GM04503 (cell line): ENCODE results near the gene SLC39A2.
"Not testable (repeated sequence)": the region's sequence is repeated elsewhere in the genome, so short reads cannot be mapped to it uniquely, and the experiment has no call there.

Experiments used
- DNase-seq: peaks from one replicate; pipeline ENCODE4 v3.0.0-alpha.2; 2012; ENCODE audit warnings: low read depth

Gene SLC39A2

GRCh38 chr14:20997115-20997514 is 2.0 kb upstream of the SLC39A2 start:
- DNase-seq: no peak

GRCh38 chr14:20997564-20997963 is 1.5 kb upstream of the SLC39A2 start:
- DNase-seq: no peak

DNA sequence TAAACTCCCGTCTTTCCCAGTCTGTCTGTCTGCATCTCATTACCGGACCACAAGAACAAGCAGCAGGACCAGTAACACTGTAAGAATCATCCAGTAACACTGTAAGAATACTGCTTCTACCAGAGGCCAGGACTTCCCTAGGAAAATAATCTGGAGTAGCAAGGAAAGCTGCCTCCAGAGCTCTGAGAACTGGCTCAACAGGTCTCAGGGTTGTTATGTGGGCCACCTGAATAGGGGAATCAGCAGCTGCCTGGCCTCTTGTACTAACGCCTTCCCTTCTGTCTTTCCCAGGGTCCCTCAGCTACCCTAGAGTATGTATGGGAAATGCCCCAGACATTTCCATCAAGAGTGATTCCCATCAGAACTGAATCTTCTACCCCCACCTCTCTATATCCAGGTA is 954 bp upstream of the SLC39A2 start:
- DNase-seq: no peak

DNA sequence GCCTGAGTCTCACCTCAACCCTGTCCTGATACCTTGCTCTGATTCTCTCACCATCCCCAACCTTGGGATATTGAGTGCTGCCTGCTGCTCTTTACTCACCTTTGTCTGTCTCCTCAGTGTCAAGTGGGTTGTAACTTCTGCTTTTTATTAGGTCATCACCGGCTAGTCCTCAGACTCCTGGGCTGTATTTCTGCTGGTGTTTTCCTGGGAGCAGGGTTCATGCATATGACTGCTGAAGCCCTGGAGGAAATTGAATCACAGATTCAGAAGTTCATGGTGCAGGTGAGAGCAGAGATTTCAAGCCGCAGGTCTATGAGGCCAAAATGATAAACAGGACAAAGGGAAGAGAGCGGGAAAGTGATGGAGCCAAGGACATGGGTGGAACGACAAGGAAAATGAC is 498 bp downstream of the SLC39A2 start:
- DNase-seq: no peak

DNA sequence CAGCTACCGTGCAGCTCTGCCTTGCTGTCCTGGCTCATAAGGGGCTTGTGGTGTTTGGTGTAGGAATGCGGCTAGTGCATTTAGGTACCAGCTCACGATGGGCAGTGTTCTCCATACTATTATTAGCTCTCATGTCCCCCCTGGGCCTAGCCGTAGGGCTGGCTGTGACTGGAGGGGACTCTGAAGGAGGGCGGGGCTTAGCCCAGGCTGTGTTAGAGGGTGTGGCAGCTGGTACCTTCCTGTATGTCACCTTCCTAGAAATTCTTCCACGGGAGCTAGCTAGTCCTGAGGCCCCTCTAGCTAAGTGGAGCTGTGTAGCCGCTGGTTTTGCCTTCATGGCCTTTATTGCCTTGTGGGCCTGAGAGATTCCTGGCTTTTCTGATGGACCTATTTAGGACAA is 2.1 kb downstream of the SLC39A2 start:
- DNase-seq: no peak

GRCh38 chr14:21003788-21004346 is 4.8 kb downstream of the SLC39A2 start:
- DNase-seq: no peak

DNA sequence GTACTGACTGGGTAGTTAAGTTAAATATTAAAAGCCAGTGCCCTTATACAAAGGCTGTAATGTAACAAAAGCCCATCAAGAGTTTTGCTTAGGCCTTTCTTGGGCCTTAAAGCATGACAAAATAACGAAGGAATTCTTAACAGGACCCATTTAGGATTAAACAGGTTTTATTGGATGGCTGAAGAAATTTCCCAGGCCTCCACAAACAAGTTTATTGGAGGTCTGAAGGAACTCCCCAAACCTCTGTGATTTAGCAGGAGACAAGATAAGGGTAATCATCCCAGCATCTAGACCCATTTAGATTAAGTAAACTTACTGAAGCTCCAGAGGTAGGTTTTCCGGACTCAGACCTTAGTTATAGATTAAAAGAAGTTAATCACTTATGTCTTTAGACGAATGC is 10.6 kb downstream of the SLC39A2 start:
- not testable (repeated sequence) for DNase-seq

GRCh38 chr14:21011136-21011535 is 12.0 kb downstream of the SLC39A2 start:
- no peak for DNase-seq

- no peak for DNase-seq
Measured at GRCh38 chr14:21014761-21015190, 15.7 kb downstream of the SLC39A2 start.

- DNase-seq: no peak
Measured at GRCh38 chr14:21015312-21015711, 16.2 kb downstream of the SLC39A2 start.

GRCh38 chr14:21016413-21017190 is 17.5 kb downstream of the SLC39A2 start:
- DNase-seq: no peak

DNA sequence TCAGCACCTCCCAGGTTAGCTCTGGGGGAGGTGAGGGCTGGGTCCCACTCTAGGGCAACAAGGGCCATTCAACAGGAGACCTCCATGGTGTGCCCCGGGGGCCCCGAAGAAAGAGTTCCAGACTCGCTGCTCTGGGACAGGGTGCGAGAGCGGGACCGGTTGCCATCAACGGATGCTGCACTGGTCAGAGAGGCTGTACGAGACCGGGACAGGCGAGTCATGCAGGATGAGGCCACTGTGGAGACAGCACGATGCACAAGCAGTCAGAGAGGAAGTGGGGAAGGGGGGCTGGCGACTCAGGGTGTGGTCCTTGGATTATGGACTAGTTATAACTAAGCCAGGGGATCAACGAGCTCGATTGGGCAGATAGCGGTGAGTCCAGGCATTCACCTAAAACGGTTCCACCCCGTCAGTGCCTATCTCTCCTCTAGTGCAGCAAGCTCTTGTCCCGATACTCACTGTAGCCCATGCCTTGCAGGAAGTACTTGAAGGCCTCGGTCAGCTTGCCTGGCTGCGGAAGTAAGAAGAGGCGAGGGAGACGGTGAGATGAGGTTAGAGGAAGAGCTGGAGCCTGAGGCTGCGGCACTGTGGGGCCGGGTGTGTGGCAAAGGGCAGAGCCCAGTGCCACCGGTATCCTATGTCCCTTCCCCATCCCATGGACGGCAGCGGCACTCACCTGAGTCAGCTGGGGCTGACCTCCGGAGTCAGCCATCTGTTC is 18.6 kb downstream of the SLC39A2 start:
- no peak for DNase-seq

- DNase-seq: no peak
Measured at GRCh38 chr14:21018286-21018685, 19.2 kb downstream of the SLC39A2 start.

DNA sequence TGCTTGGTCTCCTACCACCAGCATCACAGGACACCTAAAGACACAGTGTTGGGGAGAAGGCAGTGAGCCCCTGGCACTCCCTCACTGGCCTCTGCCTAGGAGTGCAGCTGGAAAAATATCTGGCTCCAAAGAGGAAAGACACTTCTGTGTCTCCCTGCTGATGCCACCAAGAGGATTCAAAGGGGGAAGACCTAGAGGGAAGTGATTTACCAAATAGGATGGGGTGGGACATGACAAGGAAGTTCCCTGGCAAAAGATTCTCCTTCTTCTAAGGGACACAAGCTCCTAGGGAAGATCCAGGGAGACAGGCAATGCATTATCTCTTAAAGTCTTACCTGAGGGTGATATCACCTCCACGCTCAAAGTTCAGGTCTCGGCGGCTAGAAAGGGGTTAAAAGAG is 19.7 kb downstream of the SLC39A2 start:
- no peak for DNase-seq

- DNase-seq: no peak
Measured at GRCh38 chr14:21019366-21019765, 20.3 kb downstream of the SLC39A2 start.

- DNase-seq: no peak
Measured at GRCh38 chr14:21020977-21021545, 22.0 kb downstream of the SLC39A2 start.

- DNase-seq: no peak
Measured at GRCh38 chr14:21022686-21023085, 23.6 kb downstream of the SLC39A2 start.

GRCh38 chr14:21023174-21023573 is 24.1 kb downstream of the SLC39A2 start:
- no peak for DNase-seq

DNA sequence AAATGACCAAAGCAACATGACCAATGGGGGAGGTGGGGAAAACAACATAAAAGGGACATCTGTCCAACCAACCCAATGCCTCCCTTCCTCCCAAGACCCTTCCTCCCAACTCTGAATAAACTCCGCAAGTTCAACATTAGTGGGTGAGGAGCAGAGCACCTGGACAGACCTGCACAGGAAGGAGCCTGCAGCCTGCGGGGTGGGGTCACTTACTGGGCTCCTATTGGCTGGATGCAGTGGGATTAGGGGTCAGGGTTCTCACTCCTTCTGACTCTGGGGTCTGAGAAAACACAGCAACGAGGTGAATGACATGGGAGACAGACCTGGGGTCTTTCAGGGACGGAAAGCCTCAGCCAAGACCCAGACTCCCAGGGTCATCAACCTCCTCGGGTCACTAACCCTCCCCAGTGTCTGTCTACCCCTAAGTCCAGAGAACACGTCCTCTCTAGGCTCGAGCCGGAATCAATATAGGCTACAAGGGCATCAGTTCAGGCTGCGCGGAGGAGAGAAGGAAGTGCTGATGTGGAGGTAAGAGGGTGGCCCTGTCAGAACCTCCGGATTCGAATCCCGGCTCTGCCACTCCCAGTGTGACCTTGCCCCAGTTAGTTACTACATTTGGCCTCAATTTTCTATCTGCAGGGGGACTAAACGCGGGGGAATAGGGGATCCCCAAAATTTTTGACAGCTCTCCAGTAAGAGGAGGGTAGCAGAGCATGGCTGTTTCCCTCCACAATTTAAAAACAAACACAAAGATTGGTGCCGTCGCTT is 24.9 kb downstream of the SLC39A2 start:
- DNase-seq: no peak

DNA sequence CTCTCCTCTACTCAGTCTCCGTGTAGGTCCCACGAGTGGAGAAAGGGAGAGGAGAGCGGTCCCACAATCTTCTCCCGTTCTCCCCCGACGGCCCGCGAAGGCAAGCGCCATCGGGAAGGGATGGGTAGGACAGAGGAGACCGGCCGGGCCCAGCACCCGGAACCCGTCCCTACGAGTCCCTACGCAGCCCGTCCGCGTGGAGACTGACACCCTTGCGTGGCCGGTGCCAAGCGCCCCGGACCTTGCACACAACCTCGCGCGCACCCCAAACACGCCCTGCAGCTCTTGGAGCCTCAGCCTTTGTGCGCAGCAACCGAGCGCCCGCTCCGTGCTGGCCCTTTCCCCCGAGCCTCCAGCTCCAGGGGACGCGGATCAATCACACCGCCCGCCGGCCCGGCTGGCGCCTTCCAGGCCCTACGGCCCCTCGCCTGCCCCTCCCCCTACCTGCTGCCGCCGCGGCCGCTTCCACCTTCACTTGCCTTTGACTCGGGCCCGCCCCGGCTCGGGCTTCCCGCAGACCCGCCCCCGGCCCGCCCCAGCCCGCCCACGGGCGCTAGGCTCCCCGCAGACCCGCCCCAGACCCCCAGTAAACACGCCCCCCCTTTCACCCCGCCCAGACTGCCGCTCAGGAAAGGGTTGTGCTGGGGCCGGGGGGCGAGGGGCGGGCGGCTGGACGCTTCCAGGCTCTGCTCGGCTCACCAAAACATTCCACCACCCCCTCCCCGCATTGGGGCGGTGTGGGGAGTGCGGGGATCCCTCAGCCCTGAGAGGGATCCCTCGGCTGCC is 25.7 kb downstream of the SLC39A2 start, which contains the start of gene NDRG2:
Gene NDRG2 (minus strand): TSS at position 477 of the 786 bp plus-strand sequence. CDS start 1,746 bp downstream, outside the sequence.
- no peak for DNase-seq
